HG03571 (cell line): ENCODE results near the gene MAGI1.
"Not testable (repeated sequence)": the region's sequence is repeated elsewhere in the genome, so short reads cannot be mapped to it uniquely, and the experiment has no call there.

Experiments used
- ATAC-seq: cut with Tn5 transposase; IDR thresholded peaks from one replicate; pipeline ENCODE4 v1.9.1; 2021; ENCODE audit not compliant: unreplicated experiment

MAGI1 gene

GRCh38 chr3:65514317-65514716 lies 524.4 kb downstream of the MAGI1 start:
- ATAC-seq: not testable (repeated sequence)

GRCh38 chr3:65509423-65509794 lies 529.3 kb downstream of the MAGI1 start:
- ATAC-seq: not testable (repeated sequence)

GRCh38 chr3:65508750-65509422 lies 529.8 kb downstream of the MAGI1 start:
- no peak for ATAC-seq

GRCh38 chr3:65507437-65507836 lies 531.3 kb downstream of the MAGI1 start:
- ATAC-seq: no peak

GRCh38 chr3:65503776-65504175 lies 534.9 kb downstream of the MAGI1 start:
- ATAC-seq: no peak

GRCh38 chr3:65502526-65502925 lies 536.2 kb downstream of the MAGI1 start:
- no peak for ATAC-seq

- no peak for ATAC-seq
Observed at GRCh38 chr3:65500398-65501306, 538.1 kb downstream of the MAGI1 start.

GRCh38 chr3:65497846-65498245 lies 540.9 kb downstream of the MAGI1 start:
- no peak for ATAC-seq

- ATAC-seq: no peak
Observed at GRCh38 chr3:65497236-65497635, 541.5 kb downstream of the MAGI1 start.

GRCh38 chr3:65493938-65494337 lies 544.8 kb downstream of the MAGI1 start:
- no peak for ATAC-seq

GRCh38 chr3:65493371-65493882 lies 545.3 kb downstream of the MAGI1 start:
- ATAC-seq: no peak

- no peak for ATAC-seq
Observed at GRCh38 chr3:65492249-65492648, 546.5 kb downstream of the MAGI1 start.

GRCh38 chr3:65490114-65490513 lies 548.6 kb downstream of the MAGI1 start:
- no peak for ATAC-seq

GRCh38 chr3:65489253-65489652 lies 549.5 kb downstream of the MAGI1 start:
- ATAC-seq: no peak

- ATAC-seq: no peak
Observed at GRCh38 chr3:65485826-65486469, 552.8 kb downstream of the MAGI1 start.

GRCh38 chr3:65484964-65485363 lies 553.8 kb downstream of the MAGI1 start:
- ATAC-seq: no peak

- no peak for ATAC-seq
Observed at GRCh38 chr3:65483480-65483879, 555.2 kb downstream of the MAGI1 start.

- ATAC-seq: no peak
Observed at GRCh38 chr3:65483011-65483410, 555.7 kb downstream of the MAGI1 start.

- no peak for ATAC-seq
Observed at GRCh38 chr3:65481085-65481484, 557.6 kb downstream of the MAGI1 start.

GRCh38 chr3:65479990-65480389 lies 558.7 kb downstream of the MAGI1 start:
- ATAC-seq: no peak
